HG02759 (cell line): ENCODE results near the gene SCN1A.
"Not testable (repeated sequence)": the region's sequence is repeated elsewhere in the genome, so short reads cannot be mapped to it uniquely, and the experiment has no call there.

Source experiments
- ATAC-seq: cut with Tn5 transposase; IDR thresholded peaks from one replicate; pipeline ENCODE4 v1.9.1; 2021; ENCODE audit warnings: mild to moderate bottlenecking, moderate library complexity; ENCODE audit not compliant: unreplicated experiment

Gene SCN1A

GRCh38 chr2:166135849-166136258 lies 8.0 kb upstream of the SCN1A start:
- ATAC-seq, result no peak

GRCh38 chr2:166135152-166135848 lies 7.5 kb upstream of the SCN1A start:
- no peak for ATAC-seq

GRCh38 chr2:166134252-166135151 lies 6.7 kb upstream of the SCN1A start:
- no peak for ATAC-seq

- ATAC-seq, result no peak
Measured at GRCh38 chr2:166133653-166134052, 5.8 kb upstream of the SCN1A start.

GRCh38 chr2:166128156-166128505 lies 311 bp upstream of the SCN1A start:
- ATAC-seq, result no peak

GRCh38 chr2:166126007-166126639 lies 1.7 kb downstream of the SCN1A start:
- no peak for ATAC-seq

GRCh38 chr2:166125557-166125956 lies 2.3 kb downstream of the SCN1A start:
- no peak for ATAC-seq

- no peak for ATAC-seq
Measured at GRCh38 chr2:166118180-166118579, 9.6 kb downstream of the SCN1A start.

- ATAC-seq, result no peak
Measured at GRCh38 chr2:166117491-166117890, 10.3 kb downstream of the SCN1A start.

- ATAC-seq, result no peak
Measured at GRCh38 chr2:166115589-166115988, 12.2 kb downstream of the SCN1A start.

GRCh38 chr2:166112193-166112605 lies 15.6 kb downstream of the SCN1A start:
- ATAC-seq, result no peak

GRCh38 chr2:166106431-166107015 lies 21.3 kb downstream of the SCN1A start:
- ATAC-seq, result peak; percentile 63

GRCh38 chr2:166104773-166105172 lies 23.0 kb downstream of the SCN1A start:
- no peak for ATAC-seq

GRCh38 chr2:166104084-166104483 lies 23.7 kb downstream of the SCN1A start:
- ATAC-seq, result no peak

GRCh38 chr2:166103277-166103676 lies 24.5 kb downstream of the SCN1A start:
- not testable (repeated sequence) for ATAC-seq

GRCh38 chr2:166094325-166094724 lies 33.5 kb downstream of the SCN1A start:
- ATAC-seq, result no peak

- no peak for ATAC-seq
Measured at GRCh38 chr2:166092889-166093288, 34.9 kb downstream of the SCN1A start.

GRCh38 chr2:166091439-166091838 lies 36.4 kb downstream of the SCN1A start:
- ATAC-seq, result no peak

GRCh38 chr2:166090908-166091307 lies 36.9 kb downstream of the SCN1A start:
- no peak for ATAC-seq

GRCh38 chr2:166090346-166090745 lies 37.5 kb downstream of the SCN1A start:
- no peak for ATAC-seq

- ATAC-seq, result no peak
Measured at GRCh38 chr2:166088634-166089033, 39.2 kb downstream of the SCN1A start.
